Measurements from ENCODE around the gene CENPV. TPM values are rescaled to one million over a fixed set of nuclear protein-coding genes. Genes with fewer than 3 reads are reported as not detected.
"Not testable (repeated sequence)": the region's sequence is repeated elsewhere in the genome, so short reads cannot be mapped to it uniquely, and the experiment has no call there.

CENPV gene
- total RNA-seq, 4 donors from 2014 or later, result 0.70 to 3.7 (median 1.8) TPM

GRCh38 chr17:16298140-16298662 lies 55.1 kb downstream of the CENPV start:
- Histone ChIP-seq H3K4me3 (no peak overlapping the region), H3K4me1 (no peaks in the 10 kb centered on the region), H3K27ac (no peak overlapping the region), H3K27me3 (no peaks in the 10 kb centered on the region), H3K36me3 (peaks cover 28% of the 10 kb centered on the region), H3K9me3 (no peaks in the 10 kb centered on the region)
- no peak for TF ChIP-seq CTCF (IDR thresholded peaks at IDR 0.05)
- TF ChIP-seq POLR2AphosphoS5 (IDR thresholded peaks at IDR 0.05), result no peak
- no peak for TF ChIP-seq EP300 (IDR thresholded peaks at IDR 0.05)
- TF ChIP-seq POLR2A (IDR thresholded peaks at IDR 0.05), result no peak
- DNase-seq (ENCODE audit: low spot score in 2 of 2), result no peak
- 93% methylated on average over 1 of the region's 1 CpG for WGBS

- H3K27me3 ChIP-seq, result no peaks in the 10 kb centered on the region
- H3K27ac ChIP-seq, result no peak overlapping the region
Measured at GRCh38 chr17:16297367-16298139, 55.7 kb downstream of the CENPV start.

GRCh38 chr17:16296072-16296471 lies 57.2 kb downstream of the CENPV start:
- H3K9me3 ChIP-seq; H3K27me3 ChIP-seq; H3K4me1 ChIP-seq; H3K4me3 ChIP-seq; DNase-seq (ENCODE audit: low spot score in 2 of 2); H3K27ac ChIP-seq: not testable (repeated sequence)
- H3K36me3 ChIP-seq, result peaks cover 12% of the 10 kb centered on the region
- WGBS, result 94% methylated on average over 3 of the region's 3 CpGs

More at GRCh38 chr17:16297367-16298139, 55.7 kb downstream of the CENPV start:
- no peak overlapping the region for H3K4me3 ChIP-seq
- H3K9me3 ChIP-seq, result no peaks in the 10 kb centered on the region
- H3K36me3 ChIP-seq, result peaks cover 26% of the 10 kb centered on the region
- WGBS, result 81% methylated on average over 11 of the region's 11 CpGs
- no peaks in the 10 kb centered on the region for H3K4me1 ChIP-seq
- DNase-seq (ENCODE audit: low spot score in 2 of 2), result no peak
- TF ChIP-seq EP300 (IDR thresholded peaks at IDR 0.05), result no peak
- no peak for TF ChIP-seq CTCF (IDR thresholded peaks at IDR 0.05)
- no peak for TF ChIP-seq POLR2AphosphoS5 (IDR thresholded peaks at IDR 0.05)
- no peak for TF ChIP-seq POLR2A (IDR thresholded peaks at IDR 0.05)

- no peaks in the 10 kb centered on the region for H3K27me3 ChIP-seq
- H3K4me3 ChIP-seq, result no peak overlapping the region
- H3K9me3 ChIP-seq, result no peaks in the 10 kb centered on the region
- peaks cover 1% of the 10 kb centered on the region for H3K36me3 ChIP-seq
- H3K4me1 ChIP-seq, result no peaks in the 10 kb centered on the region
- DNase-seq (ENCODE audit: low spot score in 2 of 2), result no peak
- no peak overlapping the region for H3K27ac ChIP-seq
- 96% methylated on average over 2 of the region's 2 CpGs for WGBS
- no peak for TF ChIP-seq POLR2A (IDR thresholded peaks at IDR 0.05)
- TF ChIP-seq EP300 (IDR thresholded peaks at IDR 0.05), result no peak
- no peak for TF ChIP-seq CTCF (IDR thresholded peaks at IDR 0.05)
- TF ChIP-seq POLR2AphosphoS5 (IDR thresholded peaks at IDR 0.05), result no peak
Measured at GRCh38 chr17:16294560-16294959, 58.7 kb downstream of the CENPV start.

GRCh38 chr17:16293931-16294330 lies 59.3 kb downstream of the CENPV start:
- Histone ChIP-seq H3K27ac (no peak overlapping the region), H3K36me3 (no peaks in the 10 kb centered on the region), H3K4me3 (no peak overlapping the region), H3K27me3 (no peaks in the 10 kb centered on the region), H3K9me3 (no peaks in the 10 kb centered on the region), H3K4me1 (no peaks in the 10 kb centered on the region)
- no peak for TF ChIP-seq POLR2A (IDR thresholded peaks at IDR 0.05)
- TF ChIP-seq POLR2AphosphoS5 (IDR thresholded peaks at IDR 0.05), result no peak
- no peak for TF ChIP-seq CTCF (IDR thresholded peaks at IDR 0.05)
- TF ChIP-seq EP300 (IDR thresholded peaks at IDR 0.05), result no peak
- WGBS, result 85% methylated on average over 3 of the region's 3 CpGs
- DNase-seq (ENCODE audit: low spot score in 2 of 2), result no peak

Other genes with a start within 250 kb of the CENPV start
- gene NCOR1, start 137.9 kb downstream of the CENPV start, total RNA-seq, result 100 to 1,000 TPM; 136 to 320 (median 177) TPM
- gene PIGL, start 136.3 kb downstream of the CENPV start, total RNA-seq, result 100 to 1,000 TPM in 1 of 4 donors, 10 to 100 TPM in 3; 59.5 to 287 (median 76.6) TPM
- gene UBB, start 27.6 kb upstream of the CENPV start, total RNA-seq, result 100 to 1,000 TPM; 469 to 764 (median 628) TPM
- 10 to 100 TPM in 1 of 4 donors, 1 to 10 TPM in 3; 3.0 to 13.9 (median 7.9) TPM for gene TRPV2, start 62.1 kb upstream of the CENPV start, total RNA-seq
- under 1 TPM; 0.64 to 0.99 (median 0.90) TPM for gene LRRC75A, start 138.7 kb upstream of the CENPV start, total RNA-seq
- 10 to 100 TPM in 1 of 4 donors, 1 to 10 TPM in 3; 4.3 to 11.7 (median 6.4) TPM for gene ZNF287, start 215.7 kb upstream of the CENPV start, total RNA-seq